Left forelimb (tissue), 1 donor: ENCODE data around the gene LCN6.
"Not testable (repeated sequence)": the region's sequence is repeated elsewhere in the genome, so short reads cannot be mapped to it uniquely, and the experiment has no call there.

Experiments used
- DNase-seq: peaks from one replicate; pipeline ENCODE4 v3.0.0-alpha.2; 2018; ENCODE audit warnings: low spot score

The LCN6 gene

GRCh38 chr9:136759436-136760325 lies 11.4 kb upstream of the LCN6 start:
- DNase-seq = no peak

DNA sequence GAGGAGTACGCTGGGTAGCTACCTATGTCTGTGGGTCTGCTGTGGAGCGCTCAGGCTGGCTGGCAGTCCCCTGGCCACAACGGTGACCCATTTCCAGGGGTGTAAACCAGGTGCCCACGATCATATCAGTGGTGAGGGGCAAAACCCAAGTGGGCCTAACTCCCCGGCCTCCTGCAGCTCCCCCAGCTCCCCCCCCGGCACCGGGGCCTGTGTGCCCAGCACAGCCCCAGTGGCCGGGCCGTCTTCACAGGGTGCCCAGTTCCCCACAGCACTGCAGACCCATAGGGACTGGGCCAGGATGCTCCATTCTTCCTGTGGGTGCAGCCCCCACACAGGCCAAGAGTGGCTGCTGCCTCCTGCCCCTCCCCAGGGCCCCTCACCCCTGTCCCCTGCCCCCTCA lies 10.7 kb upstream of the LCN6 start:
- DNase-seq = no peak

DNA sequence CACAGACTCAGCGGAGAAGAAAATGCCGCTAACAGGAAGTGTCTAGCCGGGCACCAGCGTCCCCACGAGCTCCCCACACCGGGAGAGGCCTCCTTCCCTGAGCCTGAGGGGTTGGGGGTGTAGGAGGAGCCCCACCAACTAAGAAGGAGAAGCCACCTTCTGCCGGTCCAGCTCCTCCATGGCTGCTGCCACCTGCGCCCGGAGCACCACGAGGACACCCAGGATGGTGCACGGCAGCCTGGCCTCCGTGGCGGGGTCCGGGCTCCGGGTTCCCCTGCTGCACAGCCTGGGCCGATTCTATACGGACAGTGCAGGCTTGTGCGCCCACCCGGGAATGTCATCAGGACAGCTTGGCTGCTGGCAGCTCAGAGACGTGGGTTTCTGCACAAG lies 9.4 kb upstream of the LCN6 start:
- no peak for DNase-seq

DNA sequence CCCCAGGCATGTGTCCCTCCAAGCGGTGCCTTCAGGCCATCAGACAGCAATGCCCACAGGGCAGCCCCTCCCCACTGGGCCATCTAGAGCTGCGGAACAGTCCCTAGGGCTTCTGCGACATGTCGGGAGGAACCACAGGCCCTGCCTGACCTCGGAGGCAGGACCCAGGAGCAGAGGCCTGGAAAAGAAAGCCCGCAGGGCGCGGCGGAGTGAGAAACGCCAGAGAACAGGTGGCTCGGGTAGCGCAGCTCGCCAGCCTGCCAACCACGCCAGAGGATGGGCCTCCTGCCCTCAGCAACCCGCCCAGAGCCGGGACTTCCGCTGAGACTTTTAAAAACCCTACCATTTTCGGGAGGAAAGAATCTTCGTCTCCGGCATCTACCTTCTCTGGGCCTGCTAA lies 9.0 kb upstream of the LCN6 start:
- DNase-seq = no peak

- no peak for DNase-seq
Measured at GRCh38 chr9:136756836-136757235, 8.5 kb upstream of the LCN6 start.

- no peak for DNase-seq
Measured at GRCh38 chr9:136756134-136756438, 7.8 kb upstream of the LCN6 start.

DNA sequence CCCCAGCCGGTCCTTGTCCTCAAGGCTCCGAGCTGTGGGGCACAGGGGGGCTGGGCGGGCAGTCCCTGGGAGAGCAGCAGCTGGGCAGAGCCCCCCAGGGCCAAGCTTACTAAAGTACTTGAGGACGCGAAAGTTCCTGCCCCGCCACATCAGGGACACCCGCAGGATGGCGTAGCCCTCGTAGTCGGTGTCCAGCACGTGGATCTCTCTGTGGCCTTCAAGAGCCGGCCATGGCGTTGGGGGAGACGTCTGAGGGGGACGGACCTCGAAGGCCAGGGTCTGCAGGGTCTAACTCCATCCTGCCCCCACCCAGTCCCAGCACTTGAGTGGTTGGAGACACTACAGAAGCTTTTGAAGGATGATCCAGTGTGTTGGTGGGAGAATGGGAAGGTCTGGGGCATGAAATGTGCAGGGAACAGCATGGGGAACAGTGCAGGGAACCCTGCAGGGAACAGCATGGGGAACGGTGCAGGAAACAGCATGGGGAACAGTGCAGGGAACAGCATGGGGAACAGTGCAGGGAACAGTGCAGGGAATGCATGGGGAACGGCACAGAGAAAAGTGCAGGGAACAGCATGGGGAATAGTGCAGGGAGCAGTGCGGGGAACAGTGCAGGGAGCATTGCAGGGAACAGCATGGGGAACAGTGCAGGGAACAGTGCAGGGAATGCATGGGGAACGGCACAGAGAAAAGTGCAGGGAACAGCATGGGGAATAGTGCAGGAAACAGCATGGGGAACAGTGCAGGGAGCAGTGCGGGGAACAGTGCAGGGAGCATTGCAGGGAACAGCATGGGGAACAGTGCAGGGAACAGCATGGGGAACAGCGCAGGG lies 7.2 kb upstream of the LCN6 start:
- not testable (repeated sequence) for DNase-seq

DNA sequence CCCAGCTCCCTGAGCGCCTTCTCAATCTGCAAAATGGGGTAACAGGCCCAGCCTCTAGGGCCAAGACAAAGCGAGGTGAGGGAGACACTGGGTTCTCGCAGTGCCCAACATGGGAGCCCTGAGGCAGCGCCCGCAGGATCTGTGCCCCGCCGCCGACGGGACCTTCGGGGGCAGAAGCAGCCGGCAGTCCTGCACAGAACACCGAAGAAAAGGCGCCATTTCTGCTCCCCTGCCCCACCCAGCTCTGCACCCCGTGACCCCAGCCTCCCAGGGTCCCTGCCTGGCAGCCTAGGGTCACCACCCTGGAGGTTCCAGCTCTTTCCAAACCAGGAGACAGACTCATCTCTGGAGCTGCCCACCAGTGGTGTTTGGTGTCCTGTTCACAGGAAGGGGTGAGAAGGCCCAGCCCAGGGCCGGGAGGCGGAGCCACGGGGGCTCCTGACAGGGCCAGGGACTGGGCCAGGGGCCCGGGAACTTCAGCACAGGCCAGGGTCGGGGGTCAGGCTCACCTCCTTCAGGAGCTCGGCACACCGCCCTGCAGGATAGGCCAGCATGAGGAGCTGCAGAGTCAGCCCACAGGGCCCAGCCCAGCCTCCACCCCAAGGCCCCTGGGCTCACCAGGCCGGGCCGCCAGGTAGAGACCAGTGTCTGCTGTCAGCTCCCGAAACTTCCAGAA lies 6.4 kb upstream of the LCN6 start:
- DNase-seq = no peak

DNA sequence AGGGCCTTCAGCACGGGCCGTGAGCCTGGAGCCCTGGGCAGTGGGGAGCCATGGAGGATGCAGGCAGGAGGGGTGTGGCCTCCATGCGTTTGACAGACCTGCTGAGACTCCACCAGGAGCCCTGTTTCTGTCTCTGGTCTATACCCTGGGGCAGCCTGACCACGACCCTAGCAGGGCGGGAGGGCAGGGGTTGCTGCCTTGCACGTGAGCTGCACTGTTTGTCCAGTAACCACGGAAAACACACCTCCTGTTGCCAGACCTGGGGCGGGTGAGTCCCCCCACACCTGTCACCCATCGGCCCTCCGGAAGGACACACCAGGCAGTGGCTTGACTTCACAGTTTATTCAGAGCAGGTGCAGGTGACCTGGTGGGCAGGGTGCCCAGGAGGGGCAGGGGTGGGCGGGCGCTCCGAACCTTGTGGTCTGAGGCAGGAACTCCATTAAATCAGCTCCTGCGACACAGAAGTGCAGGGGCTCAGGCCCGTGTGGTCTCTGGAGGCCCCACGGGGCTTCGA lies 5.8 kb upstream of the LCN6 start:
- DNase-seq = no peak

DNA sequence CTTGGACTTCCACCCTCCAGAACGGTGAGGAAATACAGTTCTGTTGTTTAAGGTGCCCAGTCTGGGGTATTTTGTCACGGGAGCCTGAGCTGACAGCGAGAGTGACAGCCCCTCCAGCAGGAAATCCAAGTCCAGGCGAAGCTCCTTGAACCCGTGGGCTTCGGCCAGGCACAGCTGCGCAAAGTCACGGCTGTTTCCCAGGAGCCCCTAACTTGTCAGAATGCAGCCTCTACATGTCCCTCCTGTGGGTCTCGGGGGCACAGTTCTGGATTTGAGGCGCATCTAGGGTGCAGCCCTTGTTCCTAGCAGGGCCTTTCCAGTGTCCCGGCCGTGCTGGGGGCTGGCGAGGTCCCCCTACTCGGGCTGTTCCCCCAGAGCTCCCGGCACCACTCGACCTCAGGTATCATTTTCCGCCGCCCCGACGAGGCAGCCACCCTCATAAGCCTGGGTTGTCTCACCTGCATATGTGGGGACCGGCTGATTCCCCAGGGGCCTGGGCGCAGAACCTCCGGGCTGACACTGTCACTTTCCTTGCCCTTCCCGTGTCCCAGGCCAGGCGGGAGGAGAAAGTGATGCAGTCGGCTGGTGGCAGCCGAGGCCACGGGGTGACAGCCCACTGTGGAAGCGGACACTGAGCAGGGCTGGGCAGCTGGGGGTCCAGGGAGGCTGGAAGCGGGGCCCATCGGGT lies 5.2 kb upstream of the LCN6 start:
- no peak for DNase-seq

GRCh38 chr9:136751814-136752213 lies 3.5 kb upstream of the LCN6 start:
- DNase-seq = no peak

GRCh38 chr9:136751244-136751643 lies 2.9 kb upstream of the LCN6 start:
- DNase-seq = no peak

- no peak for DNase-seq
Measured at GRCh38 chr9:136750526-136750925, 2.2 kb upstream of the LCN6 start.

GRCh38 chr9:136748666-136749611 lies 614 bp upstream of the LCN6 start:
- no peak for DNase-seq

DNA sequence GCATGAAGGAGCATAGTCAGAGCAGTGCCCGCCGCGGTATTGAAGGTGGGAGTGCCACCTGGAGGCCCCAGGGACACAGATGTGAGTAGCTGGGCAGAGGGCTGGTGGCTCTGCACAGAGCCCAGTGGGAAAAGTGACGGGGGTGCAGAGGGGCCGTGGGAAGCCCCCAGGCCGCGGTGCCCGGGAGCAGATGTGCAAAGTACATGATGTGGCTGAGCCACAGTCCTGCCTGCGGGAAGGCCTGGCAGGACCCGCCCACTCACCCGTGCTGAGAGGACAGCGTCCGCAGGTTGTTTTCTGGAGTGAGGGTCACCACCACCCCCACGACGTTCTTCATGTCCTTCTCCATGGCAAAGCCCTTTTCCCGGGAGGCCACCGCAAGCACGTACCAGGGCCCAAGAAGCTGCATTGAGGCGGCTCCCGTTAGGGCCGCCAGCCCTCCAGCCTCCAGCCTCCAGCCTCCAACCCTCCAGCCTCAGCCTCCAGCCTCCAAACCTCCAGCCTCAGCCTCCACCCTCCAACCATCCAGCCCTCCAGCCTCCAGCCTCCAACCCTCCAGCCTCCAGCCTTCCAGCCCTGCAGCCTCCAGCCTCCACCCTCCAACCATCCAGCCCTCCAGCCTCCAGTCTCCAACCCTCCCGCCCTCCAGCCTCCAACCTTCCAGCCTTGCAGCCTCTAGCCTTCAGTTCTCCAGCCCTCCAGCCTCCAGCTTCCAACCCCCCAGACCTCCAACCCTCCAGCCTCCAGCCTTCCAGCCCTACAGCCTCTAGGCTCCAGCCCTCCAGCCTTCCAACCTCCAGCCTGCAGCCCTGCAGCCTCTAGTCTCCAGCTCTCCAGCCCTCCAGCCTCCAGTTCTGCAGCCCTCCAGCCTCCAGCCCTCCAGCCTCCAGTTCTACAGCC lies 914 bp downstream of the LCN6 start:
- DNase-seq = no peak

GRCh38 chr9:136746621-136747020 lies 1.7 kb downstream of the LCN6 start:
- no peak for DNase-seq

GRCh38 chr9:136746155-136746490 lies 2.2 kb downstream of the LCN6 start:
- no peak for DNase-seq

DNA sequence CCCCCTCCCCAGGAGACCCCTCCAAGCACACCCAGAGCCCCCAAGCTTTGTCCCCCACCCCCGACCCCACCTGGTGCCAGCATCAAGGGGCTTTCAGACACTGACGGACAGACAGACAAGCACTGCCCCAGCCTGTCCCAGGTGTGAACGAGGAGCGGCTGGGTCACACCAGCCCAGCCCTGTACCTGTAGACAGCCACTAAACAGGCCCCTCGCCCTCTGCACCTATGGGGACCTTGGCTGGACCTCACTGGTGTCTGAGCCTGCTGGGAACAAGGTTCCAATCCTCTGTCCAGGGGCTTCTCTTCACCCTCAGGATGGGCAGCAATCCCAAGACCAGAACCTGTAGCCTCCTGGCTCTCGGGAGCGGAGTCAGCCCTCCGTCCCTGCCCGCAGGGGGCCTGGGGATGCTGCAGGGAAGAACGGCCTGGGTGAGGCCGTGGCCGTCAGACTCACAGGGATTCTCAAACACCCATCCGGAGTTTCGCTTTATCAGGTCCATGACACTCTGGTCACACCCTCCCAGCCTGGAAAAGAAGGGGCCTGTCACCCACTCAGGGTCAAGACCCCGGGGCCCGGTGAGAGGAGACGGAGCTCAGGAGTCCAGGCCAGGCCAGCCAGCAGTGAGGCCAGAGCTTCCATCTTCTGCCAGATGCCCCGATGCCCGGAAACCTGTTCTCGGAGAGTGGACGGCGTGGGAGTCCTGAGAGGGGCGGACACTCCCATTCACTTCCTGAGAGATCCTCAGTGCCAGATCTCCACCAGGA lies 2.8 kb downstream of the LCN6 start:
- no peak for DNase-seq

DNA sequence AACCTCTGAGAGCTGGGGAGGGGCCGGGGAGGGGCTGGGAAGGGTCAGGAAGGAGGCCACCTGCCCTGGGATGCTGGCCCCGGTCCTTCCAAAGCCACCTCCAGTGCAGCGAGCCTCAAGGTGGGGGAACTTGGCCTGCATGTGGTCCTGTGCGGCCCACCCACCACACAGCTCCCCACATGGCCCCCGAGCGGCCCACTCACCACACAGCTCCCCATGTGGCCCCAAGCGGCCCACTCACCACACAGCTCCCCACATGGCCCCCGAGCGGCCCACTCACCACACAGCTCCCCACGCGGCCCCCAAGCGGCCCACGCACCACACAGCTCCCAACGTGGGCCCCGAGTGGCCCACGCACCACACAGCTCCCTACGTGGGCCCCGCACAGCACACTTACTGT lies 3.6 kb downstream of the LCN6 start:
- no peak for DNase-seq
